GM18502 (cell line): ENCODE data around the gene CPT1C.

Experiments
- ATAC-seq: cut with Tn5 transposase; IDR thresholded peaks from one replicate; pipeline ENCODE4 v1.9.1; 2021; ENCODE audit warnings: mild to moderate bottlenecking; ENCODE audit not compliant: unreplicated experiment, poor library complexity

Gene CPT1C

GRCh38 chr19:49746206-49746958, 55.5 kb downstream of the CPT1C start:
- no peak for ATAC-seq

- no peak for ATAC-seq
Measured at GRCh38 chr19:49749055-49749716, 58.3 kb downstream of the CPT1C start.

- ATAC-seq = no peak
Measured at GRCh38 chr19:49749771-49750170, 58.9 kb downstream of the CPT1C start.

GRCh38 chr19:49752701-49753100, 61.8 kb downstream of the CPT1C start:
- ATAC-seq = no peak

- ATAC-seq = no peak
Measured at GRCh38 chr19:49755956-49756355, 65.0 kb downstream of the CPT1C start.

GRCh38 chr19:49758292-49758691, 67.4 kb downstream of the CPT1C start:
- no peak for ATAC-seq

GRCh38 chr19:49761249-49761624, 70.3 kb downstream of the CPT1C start:
- ATAC-seq = no peak

- ATAC-seq = no peak
Measured at GRCh38 chr19:49761625-49762311, 70.9 kb downstream of the CPT1C start.

GRCh38 chr19:49763230-49763629, 72.3 kb downstream of the CPT1C start, which contains the start of gene TSKS:
TSKS (minus strand) TSS chr19:49763306; CDS start chr19:49763247, 59 bp downstream.
- ATAC-seq = no peak
